Heart right ventricle (tissue), 16 donors: Measurements from ENCODE around the gene KRT6C. TPM values are rescaled to one million over a fixed set of nuclear protein-coding genes. Genes with fewer than 3 reads are reported as not detected.

Experiments
- ATAC-seq, 8 donors: fragments of 200-7000 bp; cut with Tn5 transposase; one replicate each; pipeline ENCODE4 v1.9.1; 2020; ENCODE audit warnings: mild to moderate bottlenecking in 8 of 8, moderate library complexity in 8 of 8, moderate number of reproducible peaks in 1 of 8
- DNase-seq, 2 donors: peaks; one replicate each; pipeline ENCODE4 v3.0.0-alpha.2; 2020
- H3K27ac ChIP-seq, 10 donors: fragments of 200-600 bp; sonication (generic) in 2 of 10; one replicate each; pipeline versions ENCODE4 v1.5.0 to v1.8.0; 2020 to 2022; ENCODE audit warnings: mild to moderate bottlenecking in 3 of 10
- H3K27me3 ChIP-seq, 7 donors: fragments of 200-600 bp; one replicate each; pipeline ENCODE4 v1.8.0; 2021 to 2022; ENCODE audit warnings: mild to moderate bottlenecking in 2 of 7
- H3K36me3 ChIP-seq, 9 donors: fragments of 200-600 bp; sonication (generic) in 1 of 9; one replicate each; pipeline versions ENCODE4 v1.5.0 to v1.8.0; 2020 to 2022; ENCODE audit warnings: mild to moderate bottlenecking in 2 of 9
- H3K4me1 ChIP-seq, 9 donors: fragments of 200-600 bp; sonication (generic) in 1 of 9; one replicate each; pipeline versions ENCODE4 v1.5.0 to v1.8.0; 2020 to 2022; ENCODE audit warnings: mild to moderate bottlenecking in 4 of 9
- H3K4me3 ChIP-seq, 10 donors: fragments of 200-600 bp; sonication (generic) in 2 of 10; one replicate each; pipeline versions ENCODE4 v1.5.0 to v1.8.0; 2020 to 2022; ENCODE audit warnings: mild to moderate bottlenecking in 7 of 10, moderate library complexity in 2 of 10
- H3K9me3 ChIP-seq, 11 donors: fragments of 200-600 bp in 10 of 11; sonication (generic) in 2 of 11; one replicate each; pipeline versions ENCODE4 v1.5.0 to v1.8.0; 2013 to 2022; ENCODE audit warnings: mild to moderate bottlenecking in 2 of 11, control low read depth in 1 of 11, moderate library complexity in 1 of 11
- WGBS, 2 donors: extraction: QIAGEN DNeasy Blood & Tissue Kit; methylation state at CpG; one replicate each; pipeline ENCODE4 v1.1.7; 2013; ENCODE audit warnings: inconsistent platforms in 1 of 2; 5-methylcytosine and 5-hydroxymethylcytosine counted together
- intact Hi-C, 10 donors: fragments of 100-400 bp; cut with DNase I; formaldehyde crosslinking; loops; one replicate each; pipeline versions ENCODE4 v1.11.1 to v1.14.2; 2022
- polyA plus RNA-seq, 2 donors: library from polyadenylated mRNA; stranded (reverse); fragments of 200-250 nt; gene quantifications; one replicate each; pipeline ENCODE4 v1.2.3, GENCODE V29; 2013
- total RNA-seq, 10 donors: library from RNA; stranded (reverse); fragmentation: NEBNext Ultra II Directional in 3 of 10; extraction: Animal tissue kit (Norgen Biotek cat#: 25700) in 3 of 10; gene quantifications; one replicate each; pipeline versions ENCODE4 v1.2.1 to v1.2.4, GENCODE V29; 2021 to 2023
- TF ChIP-seq, protein P1 (sequence below), 9 donors: fragments of 200-600 bp; sonication (generic) in 2 of 9; IDR thresholded peaks; one replicate each; pipeline versions ENCODE4 v1.5.0 to v1.8.0; 2021 to 2022; ENCODE audit warnings: antibody characterized with exemption in 9 of 9, mild to moderate bottlenecking in 5 of 9, moderate library complexity in 1 of 9
- donor health status: Arrhythmogenic right ventricular cardiomyopathy.
- donor health status: ischemic (EF 13 %, LVEDD 7.1; RV severe dilation, severe dysfunction).
- donor health status: healthy with polysubstance abuse.
- donor health status: DM: no; HTN: yes; CAD: no.
- donor health status: DM: no; HTN: no; CAD: no.
- donor health status: ischemic (EF 25% LVEDD 6.9; RV normal size, moderate dysfunction).
- donor health status: ischemic (EF 25% LVEDD 5.7; RV mildly dilated, moderate dysfunction).
- donor health status: healthy.
- donor health status: DM: yes; HTN: yes; CAD: no.
- donor health status: Ischemic cardiomyopathy.
- donor health status: ischemic (EF 35%, LVEDD 5.7; RV mildly dilated, moderate dysfunction).
- donor health status: nonischemic (EF 11% LVEDD 7.7; RV severe dilation, severe dysfunction).
- donor health status: DM: yes; HTN: yes; CAD: no.
- donor health status: PGD.
- donor health status: ischemic (EF 29% LVEDD 5.4; RV normal size, mild dysfunction).
- donor health status: nonischemic (EF 23%, LVEDD 6.1; RV moderate dilation, normal function).

The KRT6C gene
- total and polyA plus RNA-seq, 12 donors: 0.06 TPM; not detected in 11

- intact Hi-C loops: no loop called here
- Histone ChIP-seq H3K4me1 (peaks cover 0 to 8% (median 0%) of the 10 kb centered on the region in 9 donors), H3K9me3 (no peaks in the 10 kb centered on the region), H3K36me3 (no peaks in the 10 kb centered on the region), H3K27me3 (peaks cover 0 to 32% (median 14%) of the 10 kb centered on the region in 7 donors), H3K27ac (no peak overlapping the region), H3K4me3 (no peak overlapping the region)
- ATAC-seq: no peak
- WGBS, 2 donors: 91 to 96% methylated on average over 2 of the region's 2 CpGs
- DNase-seq: no peak
- TF ChIP-seq, protein P1, sequence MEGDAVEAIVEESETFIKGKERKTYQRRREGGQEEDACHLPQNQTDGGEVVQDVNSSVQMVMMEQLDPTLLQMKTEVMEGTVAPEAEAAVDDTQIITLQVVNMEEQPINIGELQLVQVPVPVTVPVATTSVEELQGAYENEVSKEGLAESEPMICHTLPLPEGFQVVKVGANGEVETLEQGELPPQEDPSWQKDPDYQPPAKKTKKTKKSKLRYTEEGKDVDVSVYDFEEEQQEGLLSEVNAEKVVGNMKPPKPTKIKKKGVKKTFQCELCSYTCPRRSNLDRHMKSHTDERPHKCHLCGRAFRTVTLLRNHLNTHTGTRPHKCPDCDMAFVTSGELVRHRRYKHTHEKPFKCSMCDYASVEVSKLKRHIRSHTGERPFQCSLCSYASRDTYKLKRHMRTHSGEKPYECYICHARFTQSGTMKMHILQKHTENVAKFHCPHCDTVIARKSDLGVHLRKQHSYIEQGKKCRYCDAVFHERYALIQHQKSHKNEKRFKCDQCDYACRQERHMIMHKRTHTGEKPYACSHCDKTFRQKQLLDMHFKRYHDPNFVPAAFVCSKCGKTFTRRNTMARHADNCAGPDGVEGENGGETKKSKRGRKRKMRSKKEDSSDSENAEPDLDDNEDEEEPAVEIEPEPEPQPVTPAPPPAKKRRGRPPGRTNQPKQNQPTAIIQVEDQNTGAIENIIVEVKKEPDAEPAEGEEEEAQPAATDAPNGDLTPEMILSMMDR (IDR thresholded peaks at IDR 0.05): no peak
Measured at GRCh38 chr12:52426034-52426433, 47.6 kb downstream of the KRT6C start.

DNA sequence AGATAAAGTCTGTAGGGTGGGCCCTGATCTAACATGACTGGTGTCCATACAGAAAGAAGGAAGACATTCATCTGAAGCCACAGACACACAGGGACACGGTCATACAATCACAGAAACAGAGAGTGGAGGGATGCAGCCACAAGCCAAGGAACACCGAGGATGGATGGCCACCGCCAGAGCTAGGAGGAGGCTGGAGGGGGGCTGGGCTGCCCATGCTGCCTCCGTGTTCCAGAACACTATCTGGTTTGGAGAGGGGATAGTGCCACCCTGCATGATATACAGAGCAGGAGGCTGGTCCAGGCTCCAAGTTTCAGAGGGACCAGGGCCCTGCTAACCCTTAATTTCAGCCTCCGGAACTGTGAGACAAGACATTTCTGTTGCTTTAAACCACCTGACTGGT lies 48.1 kb downstream of the KRT6C start:
- TF ChIP-seq, protein P1 (IDR thresholded peaks at IDR 0.05): no peak
- ATAC-seq: no peak
- Histone ChIP-seq H3K27me3 (peaks cover 0 to 28% (median 11%) of the 10 kb centered on the region in 7 donors), H3K4me1 (peaks cover 0 to 8% (median 0%) of the 10 kb centered on the region in 9 donors), H3K36me3 (no peaks in the 10 kb centered on the region), H3K27ac (no peak overlapping the region), H3K4me3 (no peak overlapping the region), H3K9me3 (no peaks in the 10 kb centered on the region)
- intact Hi-C loops: no loop called here
- WGBS, 2 donors: 85 to 86% methylated on average over 5 of the region's 5 CpGs
- DNase-seq: no peak

DNA sequence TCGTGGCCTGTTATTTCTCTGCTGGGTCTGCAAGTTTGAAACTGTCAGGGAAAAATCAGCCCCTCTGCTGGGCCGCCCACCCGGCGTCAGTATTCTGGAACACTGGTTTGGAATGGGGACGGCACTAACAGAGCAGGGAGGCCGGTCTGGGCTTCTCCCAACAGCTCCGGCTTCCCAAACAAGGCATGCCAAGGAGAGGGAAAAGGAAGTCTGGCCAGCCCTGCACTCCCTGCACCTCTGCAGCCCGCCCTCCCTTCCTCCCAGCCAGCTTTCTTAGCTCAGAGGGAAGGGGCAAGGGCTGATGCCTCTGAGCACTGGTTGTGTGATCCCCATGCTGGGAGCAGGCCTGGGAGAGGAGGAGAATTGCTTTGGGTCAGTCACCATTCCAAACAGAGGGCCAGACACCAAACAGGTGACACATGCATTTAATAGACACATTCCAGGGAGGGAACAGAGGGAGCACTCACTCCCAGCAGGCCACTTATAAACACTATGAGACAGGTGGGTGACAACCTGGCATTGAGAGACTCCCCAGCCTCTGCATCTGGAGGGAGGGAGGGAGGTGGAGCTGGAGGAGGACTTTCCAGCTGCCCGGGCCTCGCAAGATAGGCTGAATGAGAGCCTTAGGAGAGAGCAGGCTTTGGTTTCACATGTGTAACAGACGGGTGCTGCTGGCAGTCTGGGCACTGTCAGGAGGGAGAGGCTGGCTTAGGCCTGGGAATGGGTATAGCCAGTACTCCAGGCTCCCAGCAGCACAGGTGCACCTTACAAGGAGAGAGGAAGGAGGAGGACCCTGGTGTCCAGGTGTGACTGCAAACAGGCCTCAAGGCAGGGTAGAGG lies 49.7 kb downstream of the KRT6C start:
- peak in 7 of 8 donors; percentile 29 to 59 (median 33) for ATAC-seq
- Histone ChIP-seq H3K27me3 (peaks cover 0 to 23% (median 10%) of the 10 kb centered on the region in 7 donors), H3K27ac (peak overlapping the region in 1 of 10 donors; percentile 9)

GRCh38 chr12:52423035-52423434 lies 50.6 kb downstream of the KRT6C start:
- ATAC-seq: peak in 1 of 8 donors; percentile 27
- no peaks in the 10 kb centered on the region for H3K36me3 ChIP-seq
- DNase-seq: no peak
- 60 to 68% methylated on average over 6 of the region's 6 CpGs for WGBS, 2 donors
- TF ChIP-seq, protein P1 (IDR thresholded peaks at IDR 0.05): no peak
- H3K4me3 ChIP-seq: no peak overlapping the region
- H3K27ac ChIP-seq: peak overlapping the region in 1 of 10 donors; percentile 9
- intact Hi-C loops: no loop called here
- peaks cover 0 to 8% (median 0%) of the 10 kb centered on the region in 9 donors for H3K4me1 ChIP-seq
- peaks cover 0 to 16% (median 10%) of the 10 kb centered on the region in 7 donors for H3K27me3 ChIP-seq
- H3K9me3 ChIP-seq: no peaks in the 10 kb centered on the region

More for the DNA sequence above, 49.7 kb downstream of the KRT6C start:
- Histone ChIP-seq H3K4me1 (peaks cover 0 to 8% (median 0%) of the 10 kb centered on the region in 9 donors), H3K36me3 (no peaks in the 10 kb centered on the region), H3K4me3 (no peak overlapping the region), H3K9me3 (no peaks in the 10 kb centered on the region)
- intact Hi-C loops: no loop called here
- TF ChIP-seq, protein P1 (IDR thresholded peaks at IDR 0.05): no peak
- WGBS, 2 donors: 52 to 53% methylated on average over 11 of the region's 11 CpGs
- no peak for DNase-seq
